ENCODE results near the gene ARMH2.
"Not testable (repeated sequence)": the region's sequence is repeated elsewhere in the genome, so short reads cannot be mapped to it uniquely, and the experiment has no call there.

Gene ARMH2

GRCh38 chr6:24761851-24762250, 36.9 kb downstream of the ARMH2 start:
- DNase-seq = no peak

GRCh38 chr6:24761193-24761835, 37.4 kb downstream of the ARMH2 start:
- no peak for DNase-seq

GRCh38 chr6:24760210-24760609, 38.5 kb downstream of the ARMH2 start:
- no peak for DNase-seq

GRCh38 chr6:24759718-24760117, 39.0 kb downstream of the ARMH2 start:
- no peak for DNase-seq

- DNase-seq = no peak
Measured at GRCh38 chr6:24757611-24758010, 41.1 kb downstream of the ARMH2 start.

- DNase-seq = no peak
Measured at GRCh38 chr6:24755279-24755678, 43.4 kb downstream of the ARMH2 start.

- not testable (repeated sequence) for DNase-seq
Measured at GRCh38 chr6:24754378-24754777, 44.3 kb downstream of the ARMH2 start.

GRCh38 chr6:24753545-24753944, 45.2 kb downstream of the ARMH2 start:
- no peak for DNase-seq

GRCh38 chr6:24752917-24753492, 45.7 kb downstream of the ARMH2 start:
- no peak for DNase-seq

GRCh38 chr6:24752503-24752902, 46.2 kb downstream of the ARMH2 start:
- DNase-seq = no peak

GRCh38 chr6:24750878-24751277, 47.8 kb downstream of the ARMH2 start:
- DNase-seq = not testable (repeated sequence)

GRCh38 chr6:24749297-24749696, 49.4 kb downstream of the ARMH2 start:
- no peak for DNase-seq
